Effector CD4-positive, alpha-beta T cell (primary cell): ENCODE data around the gene PHF12.

Experiments used
- DNase-seq: peaks from one replicate; pipeline ENCODE4 v3.0.0-alpha.2; 2020
- total RNA-seq: gene quantifications from one replicate; lab custom pipeline; 2026; lab: John Stamatoyannopoulos, UW

The PHF12 gene
- total RNA-seq = 139 reads per million, percentile 88 among the genes with 10 or more reads in this experiment

GRCh38 chr17:28951428-28951990 lies at the start of gene PHF12:
PHF12 (minus strand) TSS chr17:28951518; CDS start chr17:28950960, 558 bp downstream.
- peak; percentile 100 for DNase-seq

GRCh38 chr17:29000973-29001372 lies 49.7 kb upstream of the PHF12 start:
- DNase-seq = no peak

DNA sequence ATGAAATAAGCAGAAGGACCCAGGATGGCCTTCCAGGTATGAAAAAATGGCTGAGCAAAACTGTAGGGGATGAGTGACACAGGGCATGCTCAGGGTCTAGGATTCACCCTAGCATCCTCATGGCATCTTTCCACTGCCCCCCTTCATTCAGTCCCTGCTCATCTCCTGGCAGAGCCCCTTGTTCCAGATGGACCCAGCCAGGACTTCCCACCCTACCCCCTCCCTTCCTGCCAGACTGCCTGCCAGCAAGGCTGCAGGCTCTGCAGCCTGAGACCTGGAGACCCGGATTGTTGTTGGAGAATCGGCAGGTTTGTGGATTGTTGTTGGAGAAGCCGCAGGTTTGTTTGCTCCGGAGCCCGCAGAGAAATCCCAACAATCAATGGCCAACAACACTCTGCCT lies 47.9 kb upstream of the PHF12 start:
- no peak for DNase-seq

DNA sequence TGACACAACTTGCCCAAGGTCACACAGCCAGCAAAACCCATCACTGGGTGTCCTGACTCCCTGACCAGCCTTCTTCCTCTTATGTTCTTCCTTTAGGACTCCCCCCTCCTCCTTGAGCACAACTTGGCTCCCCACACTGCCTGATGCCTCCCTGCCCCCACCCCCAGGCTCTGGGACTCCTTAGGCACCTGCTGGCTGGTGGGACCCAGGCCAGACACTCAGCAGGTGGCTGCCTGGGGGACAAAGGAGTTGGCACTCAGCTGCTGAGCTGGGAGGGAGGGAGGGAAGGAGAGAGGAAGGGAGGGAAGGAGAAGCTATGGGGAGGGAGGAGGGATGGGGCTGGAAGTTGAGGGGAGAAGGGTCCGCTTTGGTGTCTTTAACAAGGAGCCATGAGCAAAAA lies 46.5 kb upstream of the PHF12 start:
- DNase-seq = no peak

DNA sequence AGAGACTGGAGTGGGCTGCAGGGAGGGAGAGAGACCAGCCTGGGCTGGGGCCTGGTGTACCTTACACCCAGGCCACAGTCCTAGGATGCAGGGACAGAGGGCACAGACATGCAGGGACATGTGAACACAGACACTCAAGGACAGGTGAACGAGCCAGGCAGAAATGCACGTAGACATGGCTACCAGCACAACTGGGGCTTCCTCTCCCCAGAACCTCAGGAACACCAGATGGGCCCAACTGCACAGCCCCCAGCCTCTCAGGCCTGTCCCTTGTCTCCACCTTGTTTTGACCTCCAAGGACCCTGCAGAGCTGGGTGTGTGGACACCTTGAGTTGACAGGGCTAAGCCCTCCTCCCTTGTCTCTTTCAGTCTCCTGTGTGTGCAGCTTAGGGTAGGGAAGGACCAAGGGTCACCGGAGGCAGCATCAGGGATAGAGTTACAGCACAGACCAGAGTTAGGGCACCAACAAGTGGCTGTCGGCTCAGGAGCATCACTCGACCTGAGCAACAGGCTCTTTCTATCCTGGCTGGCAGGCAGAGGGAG lies 45.3 kb upstream of the PHF12 start:
- no peak for DNase-seq

- no peak for DNase-seq
Observed at GRCh38 chr17:28993645-28994426, 42.5 kb upstream of the PHF12 start.

DNA sequence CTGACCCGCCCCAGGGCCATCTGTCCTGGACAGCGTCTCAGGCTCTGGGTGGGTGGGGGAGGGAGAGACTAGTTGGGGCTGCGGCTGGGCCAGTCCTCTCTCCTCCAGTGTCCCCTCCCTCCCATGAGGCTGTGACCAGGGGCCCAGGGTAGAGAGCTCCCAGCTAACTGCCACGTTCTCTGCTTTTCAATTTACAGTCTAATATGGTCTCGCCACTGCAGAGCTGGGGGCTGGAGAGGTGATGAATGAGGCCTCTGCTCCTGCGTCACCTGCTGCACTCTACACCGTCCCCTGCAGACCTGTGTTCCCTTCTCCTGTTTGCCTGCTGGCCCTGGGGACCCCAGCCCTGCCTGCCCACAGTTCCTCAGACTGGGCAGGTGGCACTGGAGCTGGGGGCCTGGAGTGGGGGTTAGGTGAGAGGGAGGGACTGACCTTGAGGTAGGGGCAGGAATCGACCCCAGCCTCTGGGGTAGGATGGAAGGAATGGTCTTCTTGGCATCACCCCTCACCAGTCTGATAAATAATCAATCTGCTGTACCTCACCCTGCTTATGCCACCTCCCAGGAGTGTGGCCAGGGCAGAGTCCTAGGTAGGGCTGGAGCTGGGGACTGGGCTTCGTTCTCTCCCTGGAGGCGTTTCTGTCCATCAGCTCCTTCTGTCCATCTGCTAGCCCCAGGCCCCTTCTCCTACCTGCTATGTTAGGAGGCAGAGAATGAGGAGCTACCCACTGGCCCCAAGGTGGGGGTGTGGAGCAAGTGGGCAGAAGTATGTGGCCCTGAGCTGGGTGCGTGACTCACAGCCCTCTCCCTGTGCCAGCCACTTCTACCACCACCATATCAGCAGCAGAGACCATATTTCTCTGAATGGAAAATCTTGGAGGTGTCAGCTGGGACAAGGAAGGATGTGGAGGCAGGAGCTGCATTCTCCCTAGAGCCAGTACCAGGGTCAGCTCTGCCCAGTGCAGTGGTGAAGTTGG lies 41.6 kb upstream of the PHF12 start:
- DNase-seq = no peak

DNA sequence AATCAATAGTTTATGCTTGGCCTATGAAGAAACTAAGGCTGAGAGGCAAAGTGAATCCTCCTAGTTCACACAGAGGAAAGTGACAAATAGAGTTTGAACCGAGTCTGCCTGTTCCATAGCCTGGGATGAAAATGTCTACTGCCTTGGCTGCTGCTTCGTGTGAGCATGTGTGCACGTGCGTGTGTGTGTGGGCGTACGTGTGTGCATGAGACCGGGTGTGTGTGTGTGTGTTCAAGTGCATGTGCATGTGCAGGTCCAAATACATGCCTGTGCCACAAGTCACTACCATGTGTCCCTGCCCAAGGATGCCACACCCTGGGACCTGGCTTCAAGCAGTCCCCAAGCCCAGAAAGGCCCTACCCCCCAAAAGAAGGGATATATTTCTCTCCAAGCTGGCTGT lies 40.9 kb upstream of the PHF12 start:
- DNase-seq = no peak

DNA sequence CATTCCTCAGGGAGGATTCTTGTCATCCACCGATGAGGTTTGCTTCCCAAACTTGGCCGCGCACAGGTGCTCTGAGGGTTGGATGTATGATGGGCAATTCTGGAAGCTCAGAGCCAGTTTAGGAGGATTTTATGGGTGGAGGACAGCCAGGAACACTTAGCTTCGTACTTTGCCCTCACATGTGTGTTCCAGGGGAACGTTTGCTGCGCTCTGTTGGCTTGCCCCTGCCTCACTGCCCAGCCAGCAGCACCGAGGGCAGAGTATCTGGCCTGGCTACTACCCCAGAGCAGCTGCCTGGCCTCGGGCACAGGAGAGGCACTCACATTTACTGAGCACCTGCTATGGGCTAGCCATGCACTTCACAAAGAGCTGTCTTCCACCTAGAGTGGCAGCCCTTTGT lies 40.5 kb upstream of the PHF12 start:
- DNase-seq = no peak

DNA sequence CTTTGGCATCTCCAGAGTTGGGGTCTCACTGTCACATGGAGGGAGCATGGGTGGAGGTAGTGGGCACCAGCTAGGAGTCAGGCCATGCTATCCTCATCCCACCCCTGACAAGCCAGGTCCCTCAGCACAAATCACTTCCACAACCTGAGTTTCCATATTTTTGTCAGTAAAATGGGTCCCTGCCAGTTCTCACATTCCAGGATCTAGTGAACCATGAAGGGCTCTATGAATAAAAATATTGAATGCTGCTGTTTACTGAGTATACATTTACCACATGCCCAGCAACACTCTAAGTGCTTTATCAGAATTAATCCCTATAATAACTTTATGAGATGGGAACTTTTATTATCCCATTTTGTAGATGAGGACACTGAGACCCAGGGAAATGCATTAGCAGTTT lies 37.7 kb upstream of the PHF12 start:
- DNase-seq = no peak

DNA sequence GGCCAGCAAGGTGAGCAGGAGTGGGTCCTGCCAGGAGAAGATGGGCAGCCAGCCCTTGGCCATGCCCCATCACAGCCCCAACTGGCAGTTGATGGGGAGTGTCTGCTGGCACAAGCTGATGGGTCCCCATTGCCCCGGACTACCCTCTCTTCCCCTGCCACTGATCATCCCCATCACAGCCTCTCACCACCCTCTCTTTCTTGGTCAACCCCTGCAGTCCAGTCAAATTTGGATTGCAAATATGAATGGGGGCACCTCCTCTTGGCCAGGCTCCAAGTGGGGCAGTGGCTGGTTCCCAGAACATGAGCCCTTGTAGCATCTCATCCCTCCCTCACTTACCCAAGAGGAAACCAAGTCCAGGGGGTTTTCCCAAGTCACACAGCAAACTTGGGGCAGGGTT lies 37.2 kb upstream of the PHF12 start:
- no peak for DNase-seq

DNA sequence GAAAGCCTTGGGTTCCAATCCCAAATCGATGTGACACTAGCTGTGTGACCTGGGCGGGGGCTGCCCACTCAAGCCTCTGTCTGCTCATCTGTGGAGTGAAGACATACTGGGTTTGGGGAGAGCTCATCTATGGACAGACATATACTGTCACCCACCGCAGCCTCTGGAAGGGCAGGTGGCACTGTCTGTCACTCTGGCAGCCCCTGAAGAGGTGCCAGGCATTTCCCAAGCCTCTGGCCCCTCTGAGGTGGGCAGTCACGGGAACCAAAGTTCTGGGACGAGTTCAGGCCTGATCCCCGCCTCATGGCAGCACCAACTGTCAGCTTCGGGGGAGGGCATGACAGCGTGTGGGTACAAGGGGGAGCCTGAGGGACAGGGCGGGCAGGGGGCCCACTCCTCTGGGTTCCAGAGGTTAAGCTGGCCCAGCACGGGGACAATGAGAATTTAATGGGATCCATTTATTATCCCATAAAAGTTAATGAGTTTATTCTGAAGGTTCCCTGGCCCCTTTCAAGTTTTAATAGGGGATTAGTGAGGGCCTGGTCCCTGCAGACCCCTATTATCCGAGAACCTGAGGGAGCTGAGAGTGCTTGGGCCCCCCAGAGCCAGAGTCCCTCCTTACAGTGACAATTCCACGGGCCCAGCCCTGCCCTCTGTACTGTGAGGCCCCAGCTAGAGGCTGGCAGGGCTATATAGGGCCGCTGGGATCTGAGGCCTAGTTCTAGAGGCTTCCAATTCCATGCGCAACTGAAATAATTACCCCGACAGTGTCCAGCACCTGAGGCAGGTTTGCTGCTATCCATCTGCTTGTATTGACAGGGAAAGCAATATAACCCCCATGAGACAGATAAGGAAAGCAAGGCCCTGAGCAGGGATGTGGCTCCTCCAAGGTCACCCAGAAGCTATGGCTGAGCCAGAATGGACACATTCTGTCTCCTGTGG lies 35.7 kb upstream of the PHF12 start:
- DNase-seq = no peak

GRCh38 chr17:28985950-28986713 lies 34.8 kb upstream of the PHF12 start:
- no peak for DNase-seq

DNA sequence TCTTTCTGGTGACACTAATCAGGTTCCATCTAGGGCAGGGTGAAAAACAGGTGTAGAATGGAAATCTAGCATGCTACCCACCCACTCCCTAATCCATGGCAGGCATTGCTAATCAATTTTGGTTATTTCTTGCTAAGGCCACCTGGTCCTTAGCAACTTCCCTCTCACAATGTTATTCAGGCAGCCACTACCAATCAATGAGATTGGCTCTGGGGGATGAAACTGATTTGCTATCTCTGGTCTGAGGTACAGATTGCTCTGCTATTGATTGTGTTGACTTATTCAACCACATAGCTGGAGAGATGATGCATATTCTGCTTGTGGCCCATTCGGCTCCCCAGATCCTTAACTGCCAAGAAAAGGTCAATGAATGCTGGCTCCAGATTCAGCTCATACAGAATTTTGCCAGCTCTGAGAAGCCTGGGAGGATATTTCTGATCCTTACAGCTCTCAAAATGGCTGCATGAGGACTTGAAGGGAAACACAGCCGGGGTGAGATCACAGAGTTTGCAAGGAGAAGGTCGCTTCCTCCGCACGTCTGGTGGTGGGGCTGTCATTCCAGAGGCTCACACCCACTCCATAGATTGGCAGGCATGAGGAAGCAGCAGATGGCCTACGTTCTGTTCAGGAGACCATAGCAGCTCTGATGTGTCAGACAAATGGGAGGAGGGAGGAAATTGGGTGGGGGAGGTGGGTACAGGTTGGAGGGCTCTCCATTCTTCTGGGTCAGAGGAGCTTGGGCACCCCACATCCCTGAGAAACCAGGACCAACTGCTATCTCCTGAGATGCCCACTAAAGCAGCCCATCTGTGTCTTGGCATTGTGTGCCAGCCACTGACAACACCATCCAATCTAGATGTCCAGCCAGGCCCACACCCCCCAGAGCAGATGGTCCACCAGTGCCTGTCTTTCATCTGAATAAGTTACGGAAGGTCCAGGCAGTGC lies 32.2 kb upstream of the PHF12 start:
- DNase-seq = no peak

DNA sequence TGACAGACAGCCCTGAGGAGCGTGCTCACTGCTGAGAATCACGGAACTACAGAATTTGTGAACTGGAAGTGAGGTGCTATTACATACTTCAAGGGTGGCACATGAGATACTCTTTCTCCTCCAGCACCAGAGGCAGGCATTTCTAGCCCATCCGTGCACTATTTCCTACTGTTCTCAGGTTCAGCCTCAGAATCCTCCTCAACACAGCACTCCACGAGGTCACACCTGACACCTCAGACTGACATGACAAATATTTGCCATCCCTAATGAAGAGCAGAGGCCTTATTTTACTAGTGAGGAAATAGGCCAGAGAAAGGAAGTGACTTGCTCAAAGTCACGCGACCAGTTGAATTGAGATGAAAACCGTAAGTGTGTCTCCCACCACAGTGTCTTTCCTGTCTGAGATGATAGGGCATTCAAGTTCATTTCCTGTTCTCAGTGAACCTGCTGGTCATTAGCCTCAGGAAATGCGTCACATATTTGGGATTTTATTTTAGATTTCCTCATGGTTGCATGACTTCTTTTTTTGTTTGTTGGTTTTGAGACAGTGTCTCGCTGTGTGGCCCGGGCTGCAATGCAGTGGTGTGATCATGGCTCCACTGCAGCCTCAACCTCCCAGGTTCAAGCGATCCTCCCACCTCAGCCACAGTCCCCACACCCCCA lies 30.9 kb upstream of the PHF12 start:
- peak; percentile 50 for DNase-seq

GRCh38 chr17:28978356-28978964 lies 27.1 kb upstream of the PHF12 start:
- DNase-seq = no peak

GRCh38 chr17:28977659-28978355 lies 26.5 kb upstream of the PHF12 start:
- no peak for DNase-seq

GRCh38 chr17:28975646-28976045 lies 24.3 kb upstream of the PHF12 start:
- no peak for DNase-seq
